CD4-positive, alpha-beta T cell treated with Interleukin-12 subunit alpha and Interleukin-12 subunit beta, for 1 hour (primary cell): Measurements from ENCODE around the gene PRR30.
"Not testable (repeated sequence)": the region's sequence is repeated elsewhere in the genome, so short reads cannot be mapped to it uniquely, and the experiment has no call there.

Experiments used
- DNase-seq: peaks from one replicate; pipeline ENCODE4 v3.0.0-alpha.2; 2020

Gene PRR30

GRCh38 chr2:27139310-27139709 lies at the start of gene PRR30:
TSS of gene PRR30 (minus strand) at chr2:27139410. CDS start at chr2:27138329, 1,081 bp downstream.
- no peak for DNase-seq

GRCh38 chr2:27186613-27187345 lies 47.6 kb upstream of the PRR30 start:
- DNase-seq: no peak

GRCh38 chr2:27185331-27186026 lies 46.3 kb upstream of the PRR30 start:
- DNase-seq: no peak

- DNase-seq: no peak
These were observed 44.9 kb upstream of the PRR30 start for GRCh38 chr2:27184115-27184514.

GRCh38 chr2:27182346-27182745 lies 43.1 kb upstream of the PRR30 start:
- DNase-seq: no peak

GRCh38 chr2:27179344-27180000 lies 40.3 kb upstream of the PRR30 start:
- no peak for DNase-seq

GRCh38 chr2:27178469-27178868 lies 39.3 kb upstream of the PRR30 start:
- no peak for DNase-seq

- DNase-seq: no peak
These were observed 38.5 kb upstream of the PRR30 start for GRCh38 chr2:27177441-27178351.

- DNase-seq: not testable (repeated sequence)
These were observed 36.6 kb upstream of the PRR30 start for GRCh38 chr2:27175781-27176180.

- no peak for DNase-seq
These were observed 36.1 kb upstream of the PRR30 start for GRCh38 chr2:27175330-27175729.

- no peak for DNase-seq
These were observed 35.4 kb upstream of the PRR30 start for GRCh38 chr2:27174638-27175037.

- no peak for DNase-seq
These were observed 32.2 kb upstream of the PRR30 start for GRCh38 chr2:27171351-27171848.

GRCh38 chr2:27170581-27171337 lies 31.5 kb upstream of the PRR30 start:
- no peak for DNase-seq

- DNase-seq: no peak
These were observed 26.0 kb upstream of the PRR30 start for GRCh38 chr2:27164960-27165763.

GRCh38 chr2:27162151-27163121 lies 23.2 kb upstream of the PRR30 start:
- DNase-seq: no peak

- no peak for DNase-seq
These were observed 21.0 kb upstream of the PRR30 start for GRCh38 chr2:27160191-27160590.

- no peak for DNase-seq
These were observed 20.1 kb upstream of the PRR30 start for GRCh38 chr2:27159271-27159670.

GRCh38 chr2:27158468-27158867 lies 19.3 kb upstream of the PRR30 start:
- DNase-seq: no peak

- no peak for DNase-seq
These were observed 15.9 kb upstream of the PRR30 start for GRCh38 chr2:27155069-27155520.

GRCh38 chr2:27154488-27154887 lies 15.3 kb upstream of the PRR30 start:
- DNase-seq: no peak
